Type B pancreatic cell (in vitro differentiated cells): ENCODE data around the gene PRDX5. TPM values are rescaled to one million over a fixed set of nuclear protein-coding genes. Genes with fewer than 3 reads are reported as not detected.
A peak's percentile ranks its signal among the peaks of the same experiment; 100 is the strongest.

Experiments used
- DNase-seq: peaks from one replicate; pipeline ENCODE4 v3.0.0; 2021; ENCODE audit warnings: mixed read lengths; ENCODE audit not compliant: unreplicated experiment; ENCODE audit errors: extremely low spot score
- H3K27ac Mint-ChIP-seq: 2 replicates; pipeline ENCODE4 v1.8.0; 2021; ENCODE audit warnings: mild to moderate bottlenecking, mixed read lengths
- H3K27me3 Mint-ChIP-seq: 2 replicates; pipeline ENCODE4 v1.8.0; 2021; ENCODE audit warnings: mixed read lengths
- H3K36me3 Mint-ChIP-seq: 2 replicates; pipeline ENCODE4 v1.8.0; 2021; ENCODE audit warnings: mixed read lengths
- H3K4me1 Mint-ChIP-seq: one replicate; pipeline ENCODE4 v1.8.0; 2021; ENCODE audit warnings: mixed read lengths; ENCODE audit not compliant: unreplicated experiment
- H3K4me3 Mint-ChIP-seq: 2 replicates; pipeline ENCODE4 v1.8.0; 2021; ENCODE audit warnings: mild to moderate bottlenecking, mixed read lengths
- H3K9me3 Mint-ChIP-seq: 2 replicates; pipeline ENCODE4 v1.8.0; 2021; ENCODE audit warnings: mixed read lengths
- CTCF ChIP-seq: fragments of 200-600 bp; sonication (generic); conservative IDR thresholded peaks from 2 replicates; pipeline ENCODE4 v1.5.0; 2021; ENCODE audit warnings: antibody characterized with exemption, mild to moderate bottlenecking
- total RNA-seq: library from RNA; stranded (reverse); gene quantifications from 2 replicates; pipeline ENCODE4 v1.2.1, GENCODE V29; 2021; ENCODE audit warnings: low replicate concordance

Gene PRDX5
- total RNA-seq, 1 donor from 2014 or later: 166 TPM

DNA sequence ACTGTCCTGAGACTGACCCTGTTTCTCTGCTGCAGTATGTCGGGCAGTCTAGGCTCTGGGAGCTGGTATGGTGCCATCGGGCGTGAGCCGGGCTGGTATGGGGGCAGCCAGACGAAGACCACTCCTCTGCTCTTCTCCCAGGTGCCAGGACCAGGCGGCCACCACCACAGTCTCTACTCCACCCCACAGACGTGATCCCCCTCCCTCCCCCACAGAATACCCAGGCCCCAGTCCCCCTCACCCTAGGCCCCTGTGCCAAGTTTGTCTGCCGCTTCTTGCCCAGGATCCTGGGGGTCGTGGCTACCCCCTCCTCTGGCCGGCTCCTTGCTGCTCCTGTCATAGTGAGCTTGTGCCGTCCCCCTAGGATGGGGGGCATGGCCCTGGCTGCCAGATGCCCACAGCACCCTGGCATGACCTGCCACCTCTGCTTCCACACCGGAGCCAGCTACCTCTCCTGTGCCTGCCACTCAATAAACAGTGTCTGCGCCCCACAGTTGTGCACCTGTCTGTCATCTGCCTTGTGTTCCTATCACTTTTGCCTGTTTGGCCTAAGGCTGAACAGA lies 28.8 kb upstream of the PRDX5 start:
- Mint-ChIP-seq H3K4me1 (peaks cover 9% of the 10 kb centered on the region), H3K36me3 (peaks cover 10% of the 10 kb centered on the region), H3K27me3 (peaks cover 41% of the 10 kb centered on the region), H3K4me3 (peak overlapping the region; percentile 44), H3K27ac (no peak overlapping the region), H3K9me3 (no peaks in the 10 kb centered on the region)
- no peak for TF ChIP-seq CTCF
- no peak for DNase-seq

- H3K27me3 Mint-ChIP-seq: peaks cover 56% of the 10 kb centered on the region
- TF ChIP-seq CTCF: no peak
- peaks cover 9% of the 10 kb centered on the region for H3K4me1 Mint-ChIP-seq
- no peak for DNase-seq
- no peak overlapping the region for H3K27ac Mint-ChIP-seq
- H3K4me3 Mint-ChIP-seq: peak overlapping the region; percentile 81
- no peaks in the 10 kb centered on the region for H3K9me3 Mint-ChIP-seq
- peaks cover 10% of the 10 kb centered on the region for H3K36me3 Mint-ChIP-seq
These were observed 27.3 kb upstream of the PRDX5 start for GRCh38 chr11:64290352-64291261.

GRCh38 chr11:64291262-64291751 lies 26.6 kb upstream of the PRDX5 start, which contains the start of gene KCNK4:
Gene KCNK4 (plus strand): TSS chr11:64291302. CDS start chr11:64293019, 1,717 bp downstream.
- H3K4me1 Mint-ChIP-seq: peaks cover 9% of the 10 kb centered on the region
- DNase-seq: no peak
- peak within 1 kb of the TSS; percentile 81 for H3K4me3 Mint-ChIP-seq
- H3K9me3 Mint-ChIP-seq: no peaks in the 10 kb centered on the region
- H3K27ac Mint-ChIP-seq: no peak within 1 kb of the TSS
- peaks cover 10% of the 10 kb centered on the region for H3K36me3 Mint-ChIP-seq
- no peak for TF ChIP-seq CTCF
- H3K27me3 Mint-ChIP-seq: peaks cover 63% of the 10 kb centered on the region

GRCh38 chr11:64291752-64292459 lies 26.0 kb upstream of the PRDX5 start:
- no peaks in the 10 kb centered on the region for H3K9me3 Mint-ChIP-seq
- no peak for DNase-seq
- peaks cover 69% of the 10 kb centered on the region for H3K27me3 Mint-ChIP-seq
- no peak overlapping the region for H3K27ac Mint-ChIP-seq
- H3K36me3 Mint-ChIP-seq: peaks cover 10% of the 10 kb centered on the region
- TF ChIP-seq CTCF: no peak
- H3K4me1 Mint-ChIP-seq: peaks cover 3% of the 10 kb centered on the region
- H3K4me3 Mint-ChIP-seq: no peak overlapping the region

DNA sequence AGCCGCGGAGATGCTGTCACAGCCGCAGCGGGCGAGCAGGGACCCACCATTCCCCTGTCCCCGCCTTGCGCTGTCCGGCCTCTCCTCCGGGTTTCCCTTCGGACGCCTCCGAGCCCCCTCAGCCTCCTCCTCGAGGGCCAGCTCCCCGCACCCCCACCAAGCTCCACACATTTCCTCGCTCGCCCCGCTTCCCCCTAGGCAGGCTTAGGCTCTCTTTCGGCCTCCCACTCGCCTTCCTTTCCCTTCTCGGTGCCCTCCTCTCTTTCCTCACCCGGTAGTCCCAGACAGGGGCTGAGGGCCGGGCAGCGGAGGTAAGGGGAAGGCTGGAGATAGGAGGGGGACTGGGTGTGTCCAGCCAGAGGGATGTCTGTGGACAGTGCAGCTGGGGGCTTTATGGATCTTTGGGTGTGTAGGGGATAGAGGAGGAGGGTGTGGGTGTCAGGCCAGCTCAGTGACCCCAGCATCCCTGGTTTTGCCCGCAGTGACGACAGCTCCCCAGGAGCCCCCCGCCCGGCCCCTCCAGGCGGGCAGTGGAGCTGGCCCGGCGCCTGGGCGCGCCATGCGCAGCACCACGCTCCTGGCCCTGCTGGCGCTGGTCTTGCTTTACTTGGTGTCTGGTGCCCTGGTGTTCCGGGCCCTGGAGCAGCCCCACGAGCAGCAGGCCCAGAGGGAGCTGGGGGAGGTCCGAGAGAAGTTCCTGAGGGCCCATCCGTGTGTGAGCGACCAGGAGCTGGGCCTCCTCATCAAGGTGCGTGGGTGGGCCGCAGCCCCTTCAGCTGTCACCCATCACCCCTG lies 25.3 kb upstream of the PRDX5 start:
- no peak for TF ChIP-seq CTCF
- Mint-ChIP-seq H3K27ac (no peak overlapping the region), H3K4me3 (peak overlapping the region; percentile 54), H3K4me1 (no peaks in the 10 kb centered on the region), H3K9me3 (no peaks in the 10 kb centered on the region), H3K36me3 (peaks cover 10% of the 10 kb centered on the region), H3K27me3 (peaks cover 76% of the 10 kb centered on the region)
- DNase-seq: no peak
